Neural progenitor cell (in vitro differentiated cells): ENCODE measurements around the gene MAFF.

Experiments
- CTCF ChIP-seq: fragments of 200-600 bp; sonication (generic); IDR thresholded peaks from 2 replicates; pipeline ENCODE4 v1.5.1; 2017; ENCODE audit warnings: antibody characterized with exemption, mild to moderate bottlenecking
- EZH2 ChIP-seq: fragments of 200-600 bp; sonication (generic); IDR thresholded peaks from 2 replicates; pipeline ENCODE4 v1.6.1; 2017; ENCODE audit warnings: antibody characterized with exemption, mild to moderate bottlenecking, moderate library complexity
- EZH2phosphoT487 ChIP-seq: fragments of 200-600 bp; sonication (generic); IDR thresholded peaks from 2 replicates; pipeline ENCODE4 v1.6.1; 2017; ENCODE audit warnings: antibody characterized with exemption

GRCh38 chr22:38220653-38221386 lies 19.0 kb downstream of the MAFF start:
- TF ChIP-seq EZH2 (no peak), CTCF (no peak), EZH2phosphoT487 (no peak)
